GM21528 (cell line): ENCODE measurements around the gene SUGCT.
"Not testable (repeated sequence)": the region's sequence is repeated elsewhere in the genome, so short reads cannot be mapped to it uniquely, and the experiment has no call there.

Source experiments
- ATAC-seq: cut with Tn5 transposase; IDR thresholded peaks from one replicate; pipeline ENCODE4 v1.9.1; 2021; ENCODE audit warnings: mild to moderate bottlenecking, moderate library complexity; ENCODE audit not compliant: unreplicated experiment, low FRiP score

SUGCT gene

GRCh38 chr7:40137563-40137962 lies 2.8 kb downstream of the SUGCT start:
- ATAC-seq, result no peak

GRCh38 chr7:40138973-40139372 lies 4.2 kb downstream of the SUGCT start:
- no peak for ATAC-seq

GRCh38 chr7:40139891-40140290 lies 5.1 kb downstream of the SUGCT start:
- not testable (repeated sequence) for ATAC-seq

GRCh38 chr7:40141916-40142315 lies 7.1 kb downstream of the SUGCT start:
- not testable (repeated sequence) for ATAC-seq

- not testable (repeated sequence) for ATAC-seq
These were observed 10.9 kb downstream of the SUGCT start for GRCh38 chr7:40145596-40146130.

GRCh38 chr7:40147371-40148246 lies 12.8 kb downstream of the SUGCT start:
- ATAC-seq, result no peak

- ATAC-seq, result not testable (repeated sequence)
These were observed 13.4 kb downstream of the SUGCT start for GRCh38 chr7:40148247-40148580.

- no peak for ATAC-seq
These were observed 13.9 kb downstream of the SUGCT start for GRCh38 chr7:40148671-40149070.

- ATAC-seq, result no peak
These were observed 16.7 kb downstream of the SUGCT start for GRCh38 chr7:40151504-40151903.

- no peak for ATAC-seq
These were observed 22.2 kb downstream of the SUGCT start for GRCh38 chr7:40156988-40157387.

GRCh38 chr7:40162516-40162915 lies 27.7 kb downstream of the SUGCT start:
- no peak for ATAC-seq

GRCh38 chr7:40165216-40165615 lies 30.4 kb downstream of the SUGCT start:
- ATAC-seq, result no peak

GRCh38 chr7:40167291-40167690 lies 32.5 kb downstream of the SUGCT start:
- ATAC-seq, result no peak

- ATAC-seq, result not testable (repeated sequence)
These were observed 33.5 kb downstream of the SUGCT start for GRCh38 chr7:40168266-40168665.

GRCh38 chr7:40173121-40173520 lies 38.3 kb downstream of the SUGCT start:
- ATAC-seq, result not testable (repeated sequence)

- ATAC-seq, result not testable (repeated sequence)
These were observed 40.5 kb downstream of the SUGCT start for GRCh38 chr7:40175256-40175655.

GRCh38 chr7:40175725-40176510 lies 41.1 kb downstream of the SUGCT start:
- ATAC-seq, result no peak

GRCh38 chr7:40177071-40177470 lies 42.3 kb downstream of the SUGCT start:
- ATAC-seq, result no peak

- ATAC-seq, result no peak
These were observed 47.6 kb downstream of the SUGCT start for GRCh38 chr7:40182452-40182851.

- no peak for ATAC-seq
These were observed 51.8 kb downstream of the SUGCT start for GRCh38 chr7:40186586-40186985.

- ATAC-seq, result no peak
These were observed 57.2 kb downstream of the SUGCT start for GRCh38 chr7:40192036-40192435.
